ENCODE measurements around the gene KIZ.
"Not testable (repeated sequence)": the region's sequence is repeated elsewhere in the genome, so short reads cannot be mapped to it uniquely, and the experiment has no call there.

The KIZ gene

DNA sequence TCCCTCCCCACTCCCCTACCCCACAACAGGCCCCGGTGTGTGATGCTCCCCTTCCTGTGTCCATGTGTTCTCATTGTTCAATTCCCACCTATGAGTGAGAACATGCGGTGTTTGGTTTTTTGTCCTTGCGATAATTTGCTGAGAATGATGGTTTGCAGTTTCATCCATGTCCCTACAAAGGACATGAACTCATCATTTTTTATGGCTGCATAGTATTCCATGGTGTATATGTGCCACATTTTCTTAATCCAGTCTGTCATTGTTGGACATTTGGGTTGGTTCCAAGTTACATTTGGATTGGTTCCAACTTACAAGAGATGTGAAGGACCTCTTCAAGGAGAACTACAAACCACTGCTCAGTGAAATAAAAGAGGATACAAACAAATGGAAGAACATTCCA lies 42.2 kb downstream of the KIZ start:
- H3K27ac ChIP-seq, H3K4me3 ChIP-seq: not testable (repeated sequence)

GRCh38 chr20:21172626-21173025 lies 46.7 kb downstream of the KIZ start:
- Histone ChIP-seq H3K27ac (no peak overlapping the region), H3K4me3 (no peak overlapping the region)

DNA sequence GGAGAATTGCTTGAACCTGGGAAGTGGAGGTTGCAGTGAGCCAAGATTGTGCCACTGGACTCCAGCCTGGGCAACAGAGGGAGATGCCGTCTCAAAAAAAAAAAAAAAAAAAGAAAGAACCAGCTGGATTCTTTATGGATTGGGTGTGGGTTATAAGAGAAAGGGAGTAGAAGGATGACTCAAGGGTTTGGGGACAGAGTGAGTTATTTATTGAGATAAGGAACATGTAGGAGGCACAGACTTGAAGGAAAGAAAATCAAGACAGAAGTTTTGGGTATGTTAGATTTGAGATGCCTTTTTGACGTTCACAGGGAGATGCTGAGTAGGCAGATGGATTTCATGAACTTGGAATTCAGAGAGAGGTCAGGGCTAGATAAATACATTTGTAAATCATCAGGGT lies 47.6 kb downstream of the KIZ start:
- Histone ChIP-seq H3K27ac (peak overlapping the region in 1 of 21 experiments; percentile 54), H3K4me3 (no peak overlapping the region)

- Histone ChIP-seq H3K4me3 (no peak overlapping the region), H3K27ac (peak overlapping the region in 1 of 21 experiments; percentile 54)
Observed at GRCh38 chr20:21174516-21175239, 48.8 kb downstream of the KIZ start.

GRCh38 chr20:21175433-21175832 lies 49.6 kb downstream of the KIZ start:
- H3K27ac ChIP-seq = no peak overlapping the region
- no peak overlapping the region for H3K4me3 ChIP-seq

DNA sequence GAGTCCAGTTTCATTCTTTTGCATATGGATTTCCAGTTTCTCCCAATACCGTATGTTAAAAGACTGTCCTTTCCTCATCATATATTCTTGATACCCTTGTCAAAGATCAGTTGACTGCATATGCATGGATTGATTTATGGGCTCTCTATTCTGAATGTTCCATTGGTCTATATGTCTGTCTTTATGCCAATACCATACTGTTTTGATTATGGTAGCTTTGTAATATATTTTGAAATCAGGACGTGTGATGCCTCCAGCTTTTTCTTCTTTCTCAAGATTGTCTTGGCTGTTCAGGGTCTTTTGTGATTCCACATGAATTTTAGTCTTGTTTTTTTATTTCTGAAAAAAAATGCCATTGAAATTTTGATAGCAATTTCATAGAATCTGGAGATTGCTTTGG lies 51.9 kb downstream of the KIZ start:
- H3K27ac ChIP-seq = no peak overlapping the region

GRCh38 chr20:21179757-21180156 lies 53.9 kb downstream of the KIZ start:
- H3K27ac ChIP-seq = no peak overlapping the region
- H3K4me3 ChIP-seq = no peak overlapping the region

More for the DNA sequence above, 51.9 kb downstream of the KIZ start:
- H3K4me3 ChIP-seq = no peak overlapping the region

DNA sequence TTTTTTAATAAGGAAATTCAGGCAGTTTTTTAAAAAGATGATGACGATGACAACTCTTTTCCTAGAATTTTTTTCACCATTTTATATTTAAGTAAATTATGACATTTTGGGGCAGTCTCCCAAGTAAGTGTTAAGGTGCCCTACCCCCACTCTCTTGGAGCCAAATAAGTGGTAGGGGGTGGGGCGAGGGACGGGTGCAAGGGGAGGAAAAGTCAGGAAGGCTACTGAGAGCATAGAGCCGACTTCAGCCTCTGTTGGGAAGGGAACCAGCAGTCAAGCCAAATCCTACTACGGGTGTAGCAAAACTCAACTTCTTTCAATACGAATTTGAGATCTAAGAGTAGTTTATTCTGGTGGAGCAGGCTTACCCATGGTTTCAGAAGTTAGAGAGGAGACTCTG lies 54.4 kb downstream of the KIZ start:
- H3K27ac ChIP-seq = peak overlapping the region in 2 of 21 experiments; percentile 8 to 24

DNA sequence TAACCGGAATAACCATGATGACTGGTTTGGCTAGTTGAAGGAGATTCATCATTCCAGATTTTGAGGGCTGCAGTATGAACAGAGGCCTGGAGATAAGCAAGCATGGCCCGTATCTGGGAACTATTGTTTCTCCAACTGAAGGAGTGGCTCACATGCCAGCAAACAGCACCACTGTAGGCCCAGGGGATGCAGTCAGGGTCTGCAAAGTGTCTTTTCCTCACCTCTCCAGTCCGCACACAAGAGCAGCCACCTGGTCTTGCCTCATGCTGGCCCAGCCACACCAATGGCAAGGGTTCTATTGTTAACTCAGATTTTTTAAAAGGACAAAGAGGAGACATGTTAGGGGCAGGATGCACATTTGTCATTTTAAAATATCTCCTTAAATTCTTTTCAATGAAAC lies 55.1 kb downstream of the KIZ start:
- Histone ChIP-seq H3K4me3 (no peak overlapping the region), H3K27ac (no peak overlapping the region)

More for the DNA sequence above, 54.4 kb downstream of the KIZ start:
- H3K4me3 ChIP-seq = no peak overlapping the region

- peak overlapping the region in 7 of 21 experiments; percentile 6 to 72 (median 59) for H3K27ac ChIP-seq
Observed at GRCh38 chr20:21182832-21183563, 57.1 kb downstream of the KIZ start.

DNA sequence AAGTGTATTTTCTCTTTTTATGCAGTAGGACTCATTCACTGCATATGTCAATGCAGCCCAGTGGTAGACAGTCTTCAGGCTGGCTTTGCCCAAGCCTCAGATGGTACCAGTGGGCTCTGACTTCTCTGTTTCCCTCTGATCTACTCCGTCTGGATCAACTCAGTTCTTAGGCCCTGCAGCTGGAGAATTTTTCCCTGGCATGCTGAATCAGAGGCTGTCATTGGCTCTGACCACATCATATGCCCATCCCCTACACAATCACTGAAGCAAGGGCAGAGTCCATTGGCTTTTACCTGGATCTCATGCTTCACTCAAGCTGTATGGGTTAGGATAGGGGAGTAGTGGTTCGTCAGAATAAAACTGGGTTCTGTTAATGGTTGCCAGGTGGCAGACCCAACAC lies 57.8 kb downstream of the KIZ start:
- Histone ChIP-seq H3K27ac (peak overlapping the region in 7 of 21 experiments; percentile 25 to 69 (median 54)), H3K4me3 (no peak overlapping the region)

More at GRCh38 chr20:21182832-21183563, 57.1 kb downstream of the KIZ start:
- H3K4me3 ChIP-seq = no peak overlapping the region

DNA sequence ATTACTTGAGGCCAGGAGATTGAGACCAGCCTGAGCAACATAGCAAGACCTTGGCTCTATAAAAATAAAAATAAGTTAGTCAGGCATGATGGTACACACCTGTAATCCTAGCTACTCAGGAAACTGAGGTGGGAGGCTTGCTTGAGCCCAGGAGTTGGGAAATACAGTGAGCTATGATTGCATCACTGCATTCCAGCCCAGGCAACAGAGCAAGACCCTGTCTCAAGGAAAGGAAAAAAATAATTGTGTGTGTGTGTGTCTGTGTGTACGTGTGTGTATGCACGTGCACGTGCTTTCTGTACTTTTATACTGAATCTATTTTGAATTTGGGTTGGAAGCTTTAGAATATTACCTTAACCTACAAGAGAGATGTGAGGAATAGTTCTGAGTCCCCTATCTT lies 58.9 kb downstream of the KIZ start:
- no peak overlapping the region for H3K4me3 ChIP-seq
- peak overlapping the region in 4 of 21 experiments; percentile 28 to 69 (median 58) for H3K27ac ChIP-seq

DNA sequence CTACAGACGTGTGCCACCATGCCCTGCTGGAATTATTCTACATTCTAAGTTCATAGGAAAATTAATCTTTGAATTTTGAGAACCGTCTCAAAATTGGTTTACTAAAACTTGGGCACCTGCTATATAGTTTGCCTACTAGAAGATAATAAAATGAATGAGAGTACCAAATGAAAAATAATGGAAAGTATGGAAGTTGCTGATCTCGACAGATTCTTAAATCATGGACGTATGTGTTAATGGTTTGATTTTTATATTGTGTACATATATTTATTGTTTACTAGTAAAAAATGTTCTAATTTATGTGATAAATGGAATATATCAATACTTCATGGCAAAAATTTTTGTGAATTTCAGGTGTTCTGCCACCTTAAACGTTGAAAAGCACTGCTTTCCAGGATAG lies 60.0 kb downstream of the KIZ start:
- H3K27ac ChIP-seq = no peak overlapping the region
- H3K4me3 ChIP-seq = no peak overlapping the region

DNA sequence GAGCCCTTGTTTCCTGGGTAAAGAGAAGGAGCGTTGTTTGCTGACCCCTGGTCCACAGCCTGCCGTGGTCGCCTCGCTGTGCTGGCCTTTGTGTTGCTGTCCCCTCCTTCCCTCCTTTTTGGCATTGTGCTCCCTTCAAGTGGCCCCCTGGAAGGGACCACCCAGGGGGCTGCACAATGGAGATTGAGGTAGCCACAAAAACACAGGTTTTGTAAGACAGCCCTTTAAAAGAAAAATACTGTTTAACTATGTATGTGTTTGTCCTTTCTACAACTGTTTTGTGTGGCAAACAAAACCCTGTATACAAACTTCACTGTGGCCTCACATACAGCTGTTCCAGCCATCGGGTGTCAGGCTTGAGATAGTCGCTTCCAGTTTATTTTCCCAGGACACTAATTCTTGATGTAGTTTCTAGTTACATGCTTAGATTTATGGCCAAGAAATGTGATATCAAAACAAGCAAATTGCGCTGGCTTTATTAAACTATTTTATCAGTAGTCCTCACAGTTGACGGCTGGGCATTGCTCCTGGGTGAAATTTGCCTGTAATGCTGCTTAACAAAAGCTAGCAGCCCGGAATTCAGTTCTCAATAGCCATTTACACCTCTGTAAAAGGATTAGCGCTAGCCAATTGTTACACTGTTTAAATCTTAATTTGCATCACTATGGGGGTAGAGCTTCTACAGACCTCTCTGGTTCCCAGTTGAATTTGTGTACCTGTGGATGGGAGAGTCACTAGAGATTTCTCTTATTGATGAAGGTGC lies 64.1 kb downstream of the KIZ start:
- H3K27ac ChIP-seq = no peak overlapping the region

DNA sequence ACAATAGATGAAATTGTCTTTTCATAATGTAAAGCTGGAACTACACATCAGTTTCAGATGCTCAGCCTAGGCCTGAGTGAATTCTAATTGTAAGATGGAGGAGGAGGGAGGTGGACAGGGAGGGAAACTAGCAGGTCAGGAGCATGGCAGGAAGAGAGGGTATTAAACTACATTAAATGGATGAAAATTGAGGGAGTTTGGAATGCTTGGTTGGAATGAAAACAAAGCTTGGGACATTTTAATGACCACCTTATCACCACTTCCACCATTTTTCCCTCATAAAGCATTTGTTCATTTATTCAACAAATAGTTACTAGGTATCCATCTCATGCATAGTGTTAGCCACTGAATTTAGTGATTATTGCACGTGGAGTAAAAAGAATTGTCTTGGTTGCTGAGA lies 65.0 kb downstream of the KIZ start:
- H3K27ac ChIP-seq = no peak overlapping the region
- no peak overlapping the region for H3K4me3 ChIP-seq

More for the DNA sequence above, 64.1 kb downstream of the KIZ start:
- H3K4me3 ChIP-seq = no peak overlapping the region

DNA sequence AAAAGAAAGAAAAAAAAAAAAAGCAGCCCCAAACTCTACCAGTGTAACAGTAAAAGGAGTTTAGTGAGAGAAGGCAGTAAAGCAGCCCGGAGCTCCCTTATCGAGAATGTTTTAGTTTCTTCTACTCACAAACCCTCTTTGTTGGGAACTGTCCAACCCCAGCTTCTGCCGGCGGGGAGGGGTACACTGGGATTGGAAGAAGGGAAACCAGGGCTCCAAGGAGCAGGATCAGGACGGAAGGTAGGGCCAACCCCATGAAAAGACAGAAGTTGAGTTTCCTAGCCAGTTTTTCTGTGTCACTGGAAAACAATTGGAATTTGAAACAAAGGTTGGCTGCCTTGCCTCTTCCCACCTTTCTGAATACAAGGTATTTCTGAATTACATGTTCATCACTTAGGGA lies 66.0 kb downstream of the KIZ start:
- H3K4me3 ChIP-seq = no peak overlapping the region

DNA sequence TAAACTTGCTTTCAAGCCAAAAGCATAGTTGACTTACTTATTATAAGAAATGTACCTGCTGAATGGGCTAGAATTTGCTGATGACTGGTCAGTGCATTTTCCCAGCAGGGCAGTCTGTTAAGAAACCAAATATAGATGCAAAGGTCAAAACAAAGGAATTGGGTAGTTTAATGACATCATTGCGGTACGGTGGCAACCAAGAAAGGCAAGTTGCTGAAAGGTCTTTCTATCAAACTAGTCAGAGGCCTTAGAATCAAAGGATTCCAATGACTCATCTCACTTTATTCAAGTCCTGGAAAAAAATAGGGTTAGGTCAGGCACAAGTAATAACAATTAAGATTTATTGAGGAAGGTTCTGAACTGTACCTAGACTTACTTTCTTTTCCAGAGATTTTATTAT lies 76.4 kb downstream of the KIZ start:
- Histone ChIP-seq H3K27ac (no peak overlapping the region), H3K4me3 (no peak overlapping the region)

More for the DNA sequence above, 66.0 kb downstream of the KIZ start:
- H3K27ac ChIP-seq = no peak overlapping the region

- Histone ChIP-seq H3K27ac (no peak overlapping the region), H3K4me3 (no peak overlapping the region)
Observed at GRCh38 chr20:21203088-21203656, 77.3 kb downstream of the KIZ start.

DNA sequence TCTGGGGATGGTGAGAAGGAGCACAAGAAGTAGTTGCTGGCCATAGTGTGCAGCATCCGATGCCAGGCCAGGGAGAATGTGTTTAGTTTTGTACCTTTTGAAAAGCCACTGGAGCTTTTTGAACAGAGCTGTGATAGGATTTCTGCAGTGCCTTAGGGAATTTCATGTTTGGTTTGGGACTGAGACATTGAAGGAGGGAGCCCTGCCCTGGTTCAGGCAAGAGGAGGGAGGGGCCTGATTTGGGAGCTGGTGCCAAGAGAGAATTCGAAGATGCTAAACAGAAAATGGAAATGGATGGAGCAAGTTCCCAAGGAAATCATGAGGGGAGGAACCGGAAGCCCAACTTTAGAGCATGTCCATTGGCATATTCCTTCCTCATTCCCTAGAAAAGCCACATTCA lies 80.7 kb downstream of the KIZ start:
- Histone ChIP-seq H3K27ac (no peak overlapping the region), H3K4me3 (no peak overlapping the region)

DNA sequence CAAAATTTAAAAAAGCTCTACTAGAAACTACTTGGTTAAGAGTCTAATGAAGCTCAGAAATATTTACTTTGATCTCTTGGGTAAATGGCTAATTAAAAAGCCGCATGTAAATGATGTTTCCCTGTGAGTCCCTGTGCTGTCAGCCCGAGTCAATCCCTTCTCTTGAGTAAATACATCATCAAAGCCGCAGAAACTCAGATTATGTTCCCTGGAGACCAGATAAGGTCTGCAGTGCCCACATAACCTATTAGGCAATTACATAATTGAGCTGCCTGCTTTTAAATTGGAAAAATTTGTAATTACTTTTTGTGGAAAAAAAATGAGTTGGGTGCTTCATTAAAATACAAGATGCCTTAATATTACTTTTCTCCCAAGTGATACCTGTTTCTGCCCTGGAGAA lies 83.1 kb downstream of the KIZ start:
- Histone ChIP-seq H3K4me3 (no peak overlapping the region), H3K27ac (no peak overlapping the region)

Measured in skin epidermis (tissue), 12 donors.